B cell (primary cell): ENCODE data around the gene ARFGEF2.

Source experiments
- EZH2 ChIP-seq: IDR thresholded peaks from 2 replicates; pipeline ENCODE4 v1.6.1; 2012; ENCODE audit warnings: borderline replicate concordance, low read depth, mild to moderate bottlenecking, moderate library complexity, low read length; ENCODE audit not compliant: insufficient read depth, poor library complexity, severe bottlenecking
- TF ChIP-seq, protein P1 (sequence below): fragments of 200-600 bp; IDR thresholded peaks from one replicate; pipeline ENCODE4 v1.8.0; 2022; ENCODE audit warnings: antibody characterized with exemption, mild to moderate bottlenecking

DNA sequence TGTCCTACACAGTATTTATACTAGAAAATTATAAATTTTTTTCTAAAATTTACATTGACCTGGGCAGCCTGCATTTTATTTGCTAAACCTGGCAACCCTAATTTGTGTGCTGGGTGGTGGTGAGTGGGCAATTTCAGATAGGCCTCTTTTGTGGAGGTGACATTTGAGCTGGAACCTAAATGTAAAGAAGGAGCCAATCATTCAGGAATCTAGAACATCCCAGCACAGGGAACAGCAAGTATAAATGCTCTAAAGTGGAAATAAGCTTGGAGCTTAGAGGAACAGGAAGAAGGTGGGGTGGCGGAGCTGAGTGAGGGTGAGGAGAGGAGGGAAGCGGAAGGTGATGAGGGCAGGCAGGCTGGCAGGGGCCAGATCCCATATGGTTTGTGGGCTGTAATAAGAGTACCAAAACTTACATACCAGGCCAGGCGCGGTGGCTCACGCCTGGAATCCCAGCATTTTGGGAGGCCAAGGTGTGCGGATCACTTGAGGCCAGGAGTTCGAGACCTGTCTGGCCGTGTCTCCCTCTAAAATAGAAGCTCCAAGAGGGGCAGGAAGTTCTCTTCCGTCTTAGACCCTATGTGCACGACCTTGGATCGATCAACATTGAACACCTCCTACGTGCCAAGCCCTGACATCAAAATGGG lies 124.1 kb downstream of the ARFGEF2 start:
- TF ChIP-seq, protein P1, sequence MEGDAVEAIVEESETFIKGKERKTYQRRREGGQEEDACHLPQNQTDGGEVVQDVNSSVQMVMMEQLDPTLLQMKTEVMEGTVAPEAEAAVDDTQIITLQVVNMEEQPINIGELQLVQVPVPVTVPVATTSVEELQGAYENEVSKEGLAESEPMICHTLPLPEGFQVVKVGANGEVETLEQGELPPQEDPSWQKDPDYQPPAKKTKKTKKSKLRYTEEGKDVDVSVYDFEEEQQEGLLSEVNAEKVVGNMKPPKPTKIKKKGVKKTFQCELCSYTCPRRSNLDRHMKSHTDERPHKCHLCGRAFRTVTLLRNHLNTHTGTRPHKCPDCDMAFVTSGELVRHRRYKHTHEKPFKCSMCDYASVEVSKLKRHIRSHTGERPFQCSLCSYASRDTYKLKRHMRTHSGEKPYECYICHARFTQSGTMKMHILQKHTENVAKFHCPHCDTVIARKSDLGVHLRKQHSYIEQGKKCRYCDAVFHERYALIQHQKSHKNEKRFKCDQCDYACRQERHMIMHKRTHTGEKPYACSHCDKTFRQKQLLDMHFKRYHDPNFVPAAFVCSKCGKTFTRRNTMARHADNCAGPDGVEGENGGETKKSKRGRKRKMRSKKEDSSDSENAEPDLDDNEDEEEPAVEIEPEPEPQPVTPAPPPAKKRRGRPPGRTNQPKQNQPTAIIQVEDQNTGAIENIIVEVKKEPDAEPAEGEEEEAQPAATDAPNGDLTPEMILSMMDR = no peak
- TF ChIP-seq EZH2 = no peak
